ENCODE data around the gene DEK.
A peak's percentile ranks its signal among the peaks of the same experiment; 100 is the strongest.
"Not testable (repeated sequence)": the region's sequence is repeated elsewhere in the genome, so short reads cannot be mapped to it uniquely, and the experiment has no call there.

DEK gene

DNA sequence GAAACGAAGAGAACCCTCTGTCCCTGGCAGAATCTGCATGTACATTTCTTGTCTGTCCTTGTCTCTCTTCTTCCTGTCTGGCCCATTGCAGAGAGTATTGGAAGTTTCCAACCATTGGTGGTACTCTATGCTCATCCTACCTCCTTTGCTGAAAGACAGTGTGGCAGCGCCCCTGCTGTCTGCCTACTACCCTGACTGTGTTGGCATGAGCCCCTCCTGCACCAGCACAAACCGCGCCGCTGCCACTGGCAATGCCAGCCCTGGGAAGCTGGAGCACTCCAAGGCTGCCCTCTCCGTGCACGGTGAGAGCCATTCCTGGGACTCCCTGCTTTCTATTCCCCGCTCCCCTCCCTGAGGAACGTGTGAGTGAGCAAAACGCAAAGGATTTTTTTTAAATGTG, 76.6 kb downstream of the DEK start:
- DNase-seq: no peak

DNA sequence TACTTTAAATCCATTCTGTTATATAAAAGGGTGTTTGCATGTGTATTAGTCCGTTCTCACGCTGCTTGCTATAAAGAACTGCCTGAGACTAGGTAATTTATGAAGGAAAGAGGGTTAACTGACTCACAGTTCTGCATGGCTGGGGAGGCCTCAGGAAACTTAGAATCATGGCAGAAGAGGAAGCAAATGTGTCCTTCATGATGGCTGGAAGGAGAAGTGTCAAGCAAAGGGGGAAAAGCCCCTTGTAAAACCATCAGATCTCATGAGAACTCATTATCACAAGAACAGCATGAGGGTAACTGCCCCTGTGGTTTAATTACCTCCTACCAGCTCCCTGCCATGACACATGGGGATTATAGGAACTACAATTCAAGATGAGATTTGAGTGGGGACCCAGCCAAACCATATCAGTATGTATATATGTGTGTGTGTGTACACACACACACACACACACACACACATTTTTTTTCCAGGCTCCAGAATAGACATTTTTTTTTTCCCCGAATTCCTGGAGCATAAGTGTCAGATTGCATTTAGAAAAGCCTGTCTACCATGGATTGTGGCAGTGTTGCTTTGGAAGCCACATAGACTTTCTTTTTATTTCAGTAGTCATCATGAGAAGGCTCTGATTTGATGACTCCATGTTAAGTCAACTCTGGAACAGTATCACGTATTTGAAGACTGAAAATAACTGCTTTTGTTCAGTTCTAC, 77.6 kb downstream of the DEK start:
- DNase-seq: no peak

DNA sequence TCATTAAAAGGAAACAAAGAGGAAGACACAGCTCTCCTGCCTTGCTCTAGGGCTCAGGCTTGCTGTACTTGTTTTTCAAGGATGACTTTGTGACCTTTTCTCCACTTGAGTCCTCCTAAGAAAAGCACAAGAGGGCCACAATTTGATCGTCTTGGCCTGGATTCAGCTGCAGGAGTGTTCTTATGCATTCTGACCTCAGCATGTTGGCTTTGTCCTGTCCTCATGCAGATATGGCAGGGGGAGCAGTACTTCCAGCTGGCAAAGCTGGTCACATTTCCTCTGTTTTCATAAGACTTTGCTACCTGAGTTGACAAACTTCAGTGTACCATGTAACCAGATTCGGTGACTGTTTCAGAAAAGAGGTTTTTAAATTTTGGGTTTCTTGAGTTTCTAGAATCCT, 78.3 kb downstream of the DEK start:
- DNase-seq: no peak

DNA sequence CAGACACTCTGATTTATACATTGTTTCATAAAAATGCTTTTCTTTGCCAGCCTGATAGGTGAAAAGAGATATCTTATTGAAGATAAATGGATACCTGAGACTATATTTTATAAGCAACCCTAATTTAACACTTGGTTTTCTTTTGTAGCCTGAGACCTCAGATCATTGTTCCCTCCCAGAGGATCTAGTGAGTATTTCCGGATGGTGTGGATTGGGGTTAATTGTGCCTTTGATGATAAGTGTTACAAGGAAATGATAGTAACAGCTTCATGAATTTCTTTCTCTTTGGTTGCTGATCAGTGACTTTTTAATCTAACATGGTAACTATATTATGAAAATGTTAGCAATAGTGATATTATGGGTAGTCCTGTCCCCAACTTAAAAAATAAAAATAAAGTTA, 78.7 kb downstream of the DEK start:
- DNase-seq: no peak

DNA sequence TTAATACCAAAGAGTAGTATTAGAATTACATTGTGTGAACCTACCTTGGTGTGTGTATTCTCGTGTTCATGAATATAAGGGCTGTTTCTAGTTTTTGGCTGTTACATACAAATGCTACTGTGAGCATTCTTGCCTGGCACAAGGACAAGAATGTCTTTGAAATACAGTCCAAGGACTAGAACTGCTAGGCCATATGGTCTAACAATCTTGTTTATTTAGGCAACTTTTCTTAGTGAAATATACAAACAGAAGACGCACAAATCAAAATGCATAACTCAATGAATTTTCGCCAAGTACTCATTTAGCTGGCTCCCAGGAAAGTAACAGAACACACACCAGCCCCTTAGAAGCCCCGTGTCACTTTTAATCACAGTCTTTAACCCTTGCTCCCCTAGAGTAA, 80.6 kb downstream of the DEK start:
- DNase-seq: no peak

DNA sequence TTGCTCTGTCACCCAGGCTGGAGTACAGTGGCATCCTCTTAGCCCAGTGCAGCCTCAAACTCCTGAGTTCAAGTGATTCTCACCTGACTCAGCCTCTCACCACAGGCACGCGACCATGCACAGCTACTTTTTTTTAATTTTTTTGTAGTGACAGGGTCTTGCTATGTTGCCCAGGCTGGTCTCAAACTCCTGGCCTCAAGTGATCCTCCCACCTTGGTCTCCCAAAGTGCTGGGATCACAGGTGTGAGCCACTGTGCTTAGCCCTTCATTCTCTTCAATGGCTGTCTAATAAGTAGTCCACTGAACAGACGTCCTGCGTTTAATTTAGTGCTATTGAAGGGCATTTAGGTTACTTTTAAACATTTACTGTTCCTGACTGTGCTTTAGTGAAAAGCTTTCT, 81.8 kb downstream of the DEK start:
- DNase-seq: no peak

DNA sequence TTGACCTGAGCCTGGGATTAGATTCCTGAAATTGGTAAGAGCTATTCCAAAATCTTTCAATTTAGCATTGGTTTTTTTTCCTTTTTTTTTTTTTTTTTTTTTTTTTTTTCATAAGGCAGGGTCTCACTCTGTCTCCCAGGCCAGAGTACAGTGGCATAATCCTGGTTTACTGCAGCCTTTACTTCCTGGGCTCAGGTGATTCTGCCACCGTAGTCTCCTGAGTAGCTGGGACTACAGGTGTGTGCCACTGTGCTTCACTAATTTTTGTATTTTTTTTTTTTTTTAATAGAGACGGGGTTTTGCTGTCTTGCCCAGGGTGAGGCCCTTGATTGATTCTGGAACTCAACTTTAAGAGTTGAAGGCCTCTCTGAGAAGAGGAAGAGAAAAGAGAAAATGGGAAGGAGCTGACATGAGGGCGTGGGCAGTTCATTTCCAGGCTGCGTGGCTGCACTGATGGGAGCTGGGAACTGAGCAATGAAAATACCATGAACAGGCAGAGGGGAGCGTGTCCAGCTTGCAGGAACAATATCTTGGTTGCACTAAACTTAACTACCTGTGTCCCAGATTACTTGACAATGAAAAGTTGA, 84.5 kb downstream of the DEK start:
- DNase-seq: no peak

DNA sequence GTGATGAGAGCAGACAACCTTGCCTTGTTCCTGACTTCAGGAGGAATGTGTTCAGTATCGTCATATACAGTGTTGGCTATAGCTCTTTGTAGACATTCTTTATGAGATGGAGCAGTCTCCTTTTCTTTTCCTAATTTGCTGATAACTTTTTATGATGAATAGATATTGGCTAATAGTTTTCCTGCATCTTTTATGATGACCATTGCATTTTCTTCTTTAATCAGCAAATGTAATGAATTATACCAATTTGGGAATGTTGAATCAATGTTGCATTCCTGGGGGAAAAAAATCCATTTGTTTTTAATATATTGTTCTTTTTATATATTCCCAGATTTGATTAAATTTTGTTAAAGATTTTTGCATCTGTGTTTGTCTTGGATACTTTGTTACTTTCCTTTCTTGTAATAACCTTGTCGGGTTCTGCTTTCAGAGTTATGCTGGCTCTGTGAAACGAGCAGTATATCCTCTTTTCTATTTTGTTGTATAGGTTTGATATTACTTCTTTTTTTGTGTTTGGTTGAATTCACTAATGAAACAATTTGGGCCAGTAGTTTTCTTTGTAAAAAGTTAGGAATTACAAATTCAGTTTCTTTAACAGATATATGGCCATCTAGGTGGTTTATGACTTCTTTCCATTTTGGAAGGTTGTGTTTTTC, 85.2 kb downstream of the DEK start:
- DNase-seq: no peak

DNA sequence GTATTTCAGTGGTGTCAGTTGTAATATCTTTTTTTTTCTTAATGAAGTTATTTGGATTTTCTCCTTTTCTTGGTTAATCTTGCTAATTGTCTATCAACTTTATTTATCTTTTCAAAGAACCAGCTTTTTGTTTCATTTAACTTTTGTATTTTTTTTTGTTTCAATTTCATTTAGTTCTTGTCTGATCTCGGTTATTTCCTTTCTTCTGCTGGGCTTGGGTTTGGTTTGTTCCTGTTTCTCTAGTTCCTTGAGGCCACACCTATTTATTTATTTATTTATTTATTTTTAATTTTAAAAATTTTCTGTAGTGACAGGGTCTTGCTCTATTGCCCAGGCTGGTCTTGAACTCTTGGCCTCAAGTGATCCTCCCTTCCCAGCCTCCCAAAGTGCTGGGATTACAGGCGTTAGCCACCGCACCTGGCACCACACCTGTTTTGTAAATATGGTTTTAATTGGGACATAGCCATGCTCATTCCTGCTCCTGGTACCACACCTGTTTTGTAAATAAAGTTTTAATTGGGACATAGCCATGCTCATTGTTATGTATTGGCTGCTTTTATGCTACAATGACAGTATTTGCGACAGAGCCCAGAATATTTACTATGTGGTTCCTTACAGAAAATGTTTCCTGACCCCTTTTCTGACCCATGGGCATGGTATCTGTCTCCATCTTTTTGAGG, 86.9 kb downstream of the DEK start:
- peak; percentile 38 for DNase-seq

DNA sequence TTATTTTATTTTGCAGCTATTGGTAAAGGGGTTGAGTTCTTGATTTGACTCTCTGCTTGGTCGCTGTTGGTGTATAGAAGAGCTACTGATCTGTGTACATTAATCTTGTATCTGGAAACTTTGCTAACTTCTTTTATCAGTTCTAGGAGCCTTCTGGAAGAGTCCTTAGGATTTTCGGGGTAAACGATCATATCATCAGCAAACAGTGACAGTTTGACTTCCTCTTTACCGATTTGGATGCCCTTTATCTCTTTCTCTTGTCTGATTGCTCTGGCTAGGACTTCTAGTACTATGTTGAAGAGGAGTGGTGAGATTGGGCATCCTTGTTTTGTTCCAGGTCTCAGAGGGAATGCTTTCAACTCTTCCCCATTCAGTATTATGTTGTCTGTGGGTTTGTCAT, 88.1 kb downstream of the DEK start:
- DNase-seq: not testable (repeated sequence)
